ENCODE measurements around the gene SMIM22.

The SMIM22 gene

GRCh38 chr16:4795181-4795827 is at the start of gene SMIM22:
Gene SMIM22, plus strand, starts transcription at chr16:4795369. Its CDS starts 366 bp downstream, at chr16:4795735.
- DNase-seq: no peak

GRCh38 chr16:4746215-4746614 is 49.0 kb upstream of the SMIM22 start:
- DNase-seq: no peak

GRCh38 chr16:4746991-4747574 is 48.1 kb upstream of the SMIM22 start:
- no peak for DNase-seq

- DNase-seq: no peak
Observed at GRCh38 chr16:4747906-4748681, 47.1 kb upstream of the SMIM22 start.

- DNase-seq: no peak
Observed at GRCh38 chr16:4748682-4749411, 46.3 kb upstream of the SMIM22 start.

- no peak for DNase-seq
Observed at GRCh38 chr16:4749700-4750257, 45.4 kb upstream of the SMIM22 start.

GRCh38 chr16:4750896-4751295 is 44.3 kb upstream of the SMIM22 start:
- no peak for DNase-seq

GRCh38 chr16:4752351-4753100 is 42.6 kb upstream of the SMIM22 start:
- DNase-seq: no peak

GRCh38 chr16:4753227-4753626 is 41.9 kb upstream of the SMIM22 start:
- no peak for DNase-seq

GRCh38 chr16:4754865-4755264 is 40.3 kb upstream of the SMIM22 start:
- DNase-seq: no peak

- no peak for DNase-seq
Observed at GRCh38 chr16:4755687-4756086, 39.5 kb upstream of the SMIM22 start.

- DNase-seq: no peak
Observed at GRCh38 chr16:4760221-4760910, 34.8 kb upstream of the SMIM22 start.

GRCh38 chr16:4762205-4762604 is 33.0 kb upstream of the SMIM22 start:
- no peak for DNase-seq

GRCh38 chr16:4763791-4764190 is 31.4 kb upstream of the SMIM22 start:
- no peak for DNase-seq

- no peak for DNase-seq
Observed at GRCh38 chr16:4765511-4766474, 29.4 kb upstream of the SMIM22 start.

- DNase-seq: peak; percentile 94
Observed at GRCh38 chr16:4766875-4767628, 28.1 kb upstream of the SMIM22 start, which contains the start of gene ZNF500. Gene ZNF500, minus strand, starts transcription at chr16:4767162. Its CDS starts 1,184 bp downstream, at chr16:4765978.

- DNase-seq: no peak
Observed at GRCh38 chr16:4767872-4768548, 27.2 kb upstream of the SMIM22 start.

GRCh38 chr16:4768549-4769305 is 26.4 kb upstream of the SMIM22 start:
- DNase-seq: no peak

All from KG1 (cell line).